Smooth muscle cell (in vitro differentiated cells): ENCODE measurements around the gene C16orf92. TPM values are rescaled to one million over a fixed set of nuclear protein-coding genes. Genes with fewer than 3 reads are reported as not detected.

Experiments
- DNase-seq: peaks from one replicate; lab custom pipeline; 2025; ENCODE audit not compliant: unreplicated experiment; lab: John Stamatoyannopoulos, UW
- H2AFZ ChIP-seq: fragments of 200-600 bp; sonication (generic); 2 replicates; pipeline ENCODE4 v1.6.0; 2016; ENCODE audit warnings: antibody characterized with exemption, low read depth, mild to moderate bottlenecking
- H3F3A ChIP-seq: fragments of 200-600 bp; sonication (generic); 2 replicates; pipeline ENCODE4 v1.6.0; 2017; ENCODE audit warnings: antibody characterized with exemption, low read depth
- H3K27ac ChIP-seq: fragments of 200-600 bp; sonication (generic); 2 replicates; pipeline ENCODE4 v1.5.1; 2016; ENCODE audit warnings: low read depth, mild to moderate bottlenecking
- H3K27me3 ChIP-seq: fragments of 200-600 bp; sonication (generic); 2 replicates; pipeline ENCODE4 v1.6.1; 2016; ENCODE audit warnings: low read depth, mild to moderate bottlenecking
- H3K36me3 ChIP-seq: fragments of 200-600 bp; sonication (generic); 2 replicates; pipeline ENCODE4 v1.5.1; 2016; ENCODE audit warnings: low read depth
- H3K4me1 ChIP-seq: fragments of 200-600 bp; sonication (generic); 2 replicates; pipeline ENCODE4 v1.5.1; 2016; ENCODE audit warnings: low read depth
- H3K4me2 ChIP-seq: fragments of 200-600 bp; sonication (generic); 2 replicates; pipeline ENCODE4 v1.6.0; 2016; ENCODE audit warnings: mild to moderate bottlenecking
- H3K4me3 ChIP-seq: fragments of 200-600 bp; sonication (generic); 2 replicates; pipeline ENCODE4 v1.5.1; 2016; ENCODE audit warnings: mild to moderate bottlenecking
- H3K79me2 ChIP-seq: fragments of 200-600 bp; sonication (generic); 2 replicates; pipeline ENCODE4 v1.6.0; 2016; ENCODE audit warnings: low read depth, mild to moderate bottlenecking
- H3K9ac ChIP-seq: fragments of 200-600 bp; sonication (generic); 2 replicates; pipeline ENCODE4 v1.6.0; 2016; ENCODE audit warnings: low read depth
- H3K9me3 ChIP-seq: fragments of 200-600 bp; sonication (generic); replicated peaks from 2 replicates; pipeline ENCODE4 v1.5.1; 2016; ENCODE audit warnings: low read depth
- H4K20me1 ChIP-seq: fragments of 200-600 bp; sonication (generic); 2 replicates; pipeline ENCODE4 v1.6.0; 2016; ENCODE audit warnings: low read depth
- WGBS: methylation state at CpG from one replicate; pipeline ENCODE4 v1.1.7; 2016; ENCODE audit warnings: low lambda C conversion rate; 5-methylcytosine and 5-hydroxymethylcytosine counted together
- polyA plus RNA-seq: library from polyadenylated mRNA; unstranded; fragments of >200 nt; fragmentation: Nextera tagmentation; extraction: Ambion mirVana; gene quantifications from 2 replicates; pipeline ENCODE4 v1.2.1, GENCODE V29; 2016
- total RNA-seq: library from RNA; depleted of rRNA; stranded (reverse); fragments of >200 nt; gene quantifications from 2 replicates; pipeline ENCODE4 v1.2.3, GENCODE V29; 2014
- TF ChIP-seq, protein P1 (sequence below): fragments of 200-600 bp; sonication (generic); IDR thresholded peaks from 2 replicates; pipeline ENCODE4 v1.5.1; 2017; ENCODE audit warnings: borderline replicate concordance, mild to moderate bottlenecking, antibody characterized with exemption; ENCODE audit not compliant: insufficient read depth, poor library complexity, severe bottlenecking

The C16orf92 gene
- total and polyA plus RNA-seq, 2 experiments from 2014 or later, result not detected

DNA sequence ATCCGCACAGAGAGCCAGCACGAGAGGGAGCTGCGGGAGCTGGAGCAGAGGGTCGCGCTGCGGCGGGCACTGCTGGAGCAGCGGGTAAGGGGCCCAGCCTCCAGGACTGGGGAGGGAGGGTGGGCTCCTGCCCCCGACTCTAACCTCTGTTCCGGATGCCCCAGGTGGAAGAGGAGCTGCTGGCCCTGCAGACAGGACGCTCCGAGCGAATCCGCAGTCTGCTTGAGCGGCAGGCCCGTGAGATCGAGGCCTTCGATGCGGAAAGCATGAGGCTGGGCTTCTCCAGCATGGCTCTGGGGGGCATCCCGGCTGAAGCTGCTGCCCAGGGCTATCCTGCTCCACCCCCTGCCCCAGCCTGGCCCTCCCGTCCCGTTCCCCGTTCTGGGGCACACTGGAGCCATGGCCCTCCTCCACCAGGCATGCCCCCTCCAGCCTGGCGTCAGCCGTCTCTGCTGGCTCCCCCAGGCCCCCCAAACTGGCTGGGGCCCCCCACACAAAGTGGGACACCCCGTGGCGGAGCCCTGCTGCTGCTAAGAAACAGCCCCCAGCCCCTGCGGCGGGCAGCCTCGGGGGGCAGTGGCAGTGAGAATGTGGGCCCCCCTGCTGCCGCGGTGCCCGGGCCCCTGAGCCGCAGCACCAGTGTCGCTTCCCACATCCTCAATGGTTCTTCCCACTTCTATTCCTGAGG is 32.0 kb upstream of the C16orf92 start:
- Histone ChIP-seq H3K4me3 (no peak overlapping the region), H4K20me1 (no peaks in the 10 kb centered on the region), H3K4me1 (peaks cover 5% of the 10 kb centered on the region), H3K4me2 (no peak overlapping the region), H3K27ac (no peak overlapping the region), H2AFZ (no peak overlapping the region), H3K9ac (no peak overlapping the region), H3K27me3 (no peaks in the 10 kb centered on the region), H3K9me3 (no peaks in the 10 kb centered on the region), H3F3A (peaks cover 4% of the 10 kb centered on the region), H3K36me3 (no peaks in the 10 kb centered on the region), H3K79me2 (no peaks in the 10 kb centered on the region)
- 98% methylated on average over 34 of the region's 35 CpGs for WGBS
- TF ChIP-seq, protein P1, sequence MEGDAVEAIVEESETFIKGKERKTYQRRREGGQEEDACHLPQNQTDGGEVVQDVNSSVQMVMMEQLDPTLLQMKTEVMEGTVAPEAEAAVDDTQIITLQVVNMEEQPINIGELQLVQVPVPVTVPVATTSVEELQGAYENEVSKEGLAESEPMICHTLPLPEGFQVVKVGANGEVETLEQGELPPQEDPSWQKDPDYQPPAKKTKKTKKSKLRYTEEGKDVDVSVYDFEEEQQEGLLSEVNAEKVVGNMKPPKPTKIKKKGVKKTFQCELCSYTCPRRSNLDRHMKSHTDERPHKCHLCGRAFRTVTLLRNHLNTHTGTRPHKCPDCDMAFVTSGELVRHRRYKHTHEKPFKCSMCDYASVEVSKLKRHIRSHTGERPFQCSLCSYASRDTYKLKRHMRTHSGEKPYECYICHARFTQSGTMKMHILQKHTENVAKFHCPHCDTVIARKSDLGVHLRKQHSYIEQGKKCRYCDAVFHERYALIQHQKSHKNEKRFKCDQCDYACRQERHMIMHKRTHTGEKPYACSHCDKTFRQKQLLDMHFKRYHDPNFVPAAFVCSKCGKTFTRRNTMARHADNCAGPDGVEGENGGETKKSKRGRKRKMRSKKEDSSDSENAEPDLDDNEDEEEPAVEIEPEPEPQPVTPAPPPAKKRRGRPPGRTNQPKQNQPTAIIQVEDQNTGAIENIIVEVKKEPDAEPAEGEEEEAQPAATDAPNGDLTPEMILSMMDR, result no peak
- no peak for DNase-seq

DNA sequence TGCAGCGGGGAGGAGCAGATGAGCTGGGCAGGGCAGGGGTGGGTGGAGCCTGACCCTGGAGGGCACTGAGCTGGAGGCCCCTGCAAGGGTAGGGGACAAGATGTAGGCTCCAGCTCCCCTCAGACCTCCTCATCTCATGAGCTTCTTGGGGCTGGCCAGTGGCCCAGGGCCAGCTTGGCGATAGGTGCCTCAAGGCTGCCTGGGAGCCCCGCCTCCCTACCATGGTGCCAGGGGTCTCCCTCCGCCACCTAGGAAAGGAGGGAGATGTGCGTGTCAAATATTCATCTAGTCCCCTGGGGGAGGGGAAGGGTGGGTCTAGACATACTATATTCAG is 31.5 kb upstream of the C16orf92 start:
- H3K4me3 ChIP-seq, result no peak overlapping the region
- no peaks in the 10 kb centered on the region for H3K9me3 ChIP-seq
- H3K4me2 ChIP-seq, result no peak overlapping the region
- no peaks in the 10 kb centered on the region for H3K79me2 ChIP-seq
- no peaks in the 10 kb centered on the region for H3K27me3 ChIP-seq
- H3K27ac ChIP-seq, result no peak overlapping the region
- no peaks in the 10 kb centered on the region for H4K20me1 ChIP-seq
- TF ChIP-seq, protein P1, result no peak
- H3K4me1 ChIP-seq, result peaks cover 5% of the 10 kb centered on the region
- H2AFZ ChIP-seq, result no peak overlapping the region
- no peaks in the 10 kb centered on the region for H3K36me3 ChIP-seq
- 97% methylated on average over 5 of the region's 5 CpGs for WGBS
- H3F3A ChIP-seq, result peaks cover 4% of the 10 kb centered on the region
- no peak for DNase-seq
- no peak overlapping the region for H3K9ac ChIP-seq

DNA sequence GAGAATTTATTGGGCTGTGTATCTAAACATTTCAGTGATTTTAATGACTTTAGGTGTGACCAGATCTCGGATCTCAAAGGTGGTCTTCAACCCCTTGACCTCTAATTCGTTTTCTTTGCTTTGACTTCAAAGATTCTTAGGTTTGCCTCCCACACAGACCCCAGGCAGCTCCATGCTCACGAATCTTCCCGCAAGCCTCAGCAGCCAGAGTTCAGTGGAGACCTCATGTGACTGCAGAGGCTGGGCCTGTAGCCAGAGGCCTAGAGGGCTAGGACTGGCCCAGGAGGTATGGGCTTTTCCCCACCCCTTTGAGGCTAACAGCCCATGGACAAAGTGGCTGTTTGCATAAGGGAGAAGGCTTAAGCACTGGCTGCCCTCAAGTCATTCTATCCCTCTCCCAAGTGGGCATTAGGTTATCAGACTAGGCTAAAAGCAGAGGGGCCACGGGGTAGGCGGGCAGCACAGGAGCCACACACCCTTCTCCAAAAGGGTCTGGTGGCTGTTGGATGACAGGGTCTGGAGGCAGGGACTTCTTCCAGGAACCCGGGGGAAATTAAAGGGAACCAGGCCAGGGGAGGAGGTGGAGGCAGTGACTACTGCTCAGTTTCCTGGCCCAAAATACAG is 30.5 kb upstream of the C16orf92 start:
- Histone ChIP-seq H3K4me3 (no peak overlapping the region), H2AFZ (no peak overlapping the region), H3K36me3 (no peaks in the 10 kb centered on the region), H3K27me3 (no peaks in the 10 kb centered on the region), H3K27ac (no peak overlapping the region), H3K4me2 (no peak overlapping the region), H3K79me2 (peaks cover 9% of the 10 kb centered on the region), H3K9me3 (no peaks in the 10 kb centered on the region), H3K9ac (no peak overlapping the region), H3K4me1 (peaks cover 11% of the 10 kb centered on the region), H3F3A (peaks cover 4% of the 10 kb centered on the region), H4K20me1 (no peaks in the 10 kb centered on the region)
- TF ChIP-seq, protein P1, result no peak
- WGBS, result 92% methylated on average over 7 of the region's 7 CpGs
- DNase-seq, result no peak
